HepG2 (cell line): ENCODE data around the gene GNB1. TPM values are rescaled to one million over a fixed set of nuclear protein-coding genes. Genes with fewer than 3 reads are reported as not detected.

Experiments used
- BRCA1 ChIP-seq: sonication (generic); formaldehyde crosslinking; IDR thresholded peaks from 2 replicates; pipeline ENCODE4 v1.4.0; 2020; ENCODE audit warnings: missing genetic modification reagents
- CEBPG ChIP-seq: IDR thresholded peaks from 2 replicates; pipeline ENCODE4 v1.6.1; 2016
- CSRNP1 ChIP-seq: sonication (generic); formaldehyde crosslinking; IDR thresholded peaks from 2 replicates; pipeline ENCODE4 v1.8.1; 2023; ENCODE audit warnings: mild to moderate bottlenecking, missing genetic modification reagents
- GATAD2A ChIP-seq: IDR thresholded peaks from 2 replicates; pipeline ENCODE4 v1.6.1; 2016
- HOXA3 ChIP-seq: sonication (generic); formaldehyde crosslinking; IDR thresholded peaks from 2 replicates; pipeline ENCODE4 v1.5.0; 2020; ENCODE audit warnings: missing genetic modification reagents
- KDM5B ChIP-seq: sonication (generic); formaldehyde crosslinking; IDR thresholded peaks from 2 replicates; pipeline ENCODE4 v1.4.0; 2020; ENCODE audit warnings: missing genetic modification reagents, mild to moderate bottlenecking, borderline replicate concordance
- KLF9 ChIP-seq: IDR thresholded peaks from 2 replicates; pipeline ENCODE4 v1.6.1; 2016; ENCODE audit warnings: low read depth
- NAIF1 ChIP-seq: sonication (generic); formaldehyde crosslinking; IDR thresholded peaks from 2 replicates; pipeline ENCODE4 v1.5.0; 2020; ENCODE audit warnings: mild to moderate bottlenecking, missing genetic modification reagents, borderline replicate concordance
- RBFOX2 ChIP-seq: fragments of 200-400 bp; formaldehyde crosslinking; IDR thresholded peaks from 2 replicates; pipeline ENCODE4 v1.6.1; 2017; ENCODE audit warnings: low read depth, mild to moderate bottlenecking, low read length
- SMYD3 ChIP-seq: sonication (generic); formaldehyde crosslinking; IDR thresholded peaks from 2 replicates; pipeline ENCODE4 v1.8.1; 2023; ENCODE audit warnings: mild to moderate bottlenecking, missing genetic modification reagents
- SOX5 ChIP-seq: IDR thresholded peaks from 2 replicates; pipeline ENCODE4 v1.6.1; 2016; ENCODE audit warnings: borderline replicate concordance
- SPEN ChIP-seq: sonication (generic); formaldehyde crosslinking; IDR thresholded peaks from 2 replicates; pipeline ENCODE4 v1.5.1; 2020; ENCODE audit warnings: low read depth, mild to moderate bottlenecking, missing genetic modification reagents
- TGIF2 ChIP-seq: IDR thresholded peaks from 2 replicates; pipeline ENCODE4 v1.6.1; 2016; ENCODE audit warnings: control low read depth, missing compliant biosample characterization
- TMF1 ChIP-seq: sonication (generic); formaldehyde crosslinking; IDR thresholded peaks from 2 replicates; pipeline ENCODE4 v1.8.1; 2022; ENCODE audit warnings: low read depth, missing genetic modification reagents
- ZNF331 ChIP-seq: sonication (generic); formaldehyde crosslinking; IDR thresholded peaks from 2 replicates; pipeline ENCODE4 v1.4.0; 2020; ENCODE audit warnings: missing genetic modification reagents
- ZNF709 ChIP-seq: sonication (generic); formaldehyde crosslinking; IDR thresholded peaks from 2 replicates; pipeline ENCODE4 v1.5.0; 2020; ENCODE audit warnings: mild to moderate bottlenecking, missing genetic modification reagents
- ZNF788 ChIP-seq: sonication (generic); formaldehyde crosslinking; IDR thresholded peaks from 2 replicates; pipeline ENCODE4 v1.5.0; 2020; ENCODE audit warnings: mild to moderate bottlenecking, missing genetic modification reagents, borderline replicate concordance
- polyA plus RNA-seq, 8 experiments: library from polyadenylated mRNA; depleted of rRNA in 3 of 8; stranded (reverse) in 7 of 8; unstranded in 1 of 8; fragments of >200 nt; fragmentation: Illumina TruSeq in 4 of 8; extraction: Trizol in 4 of 8; gene quantifications; 2 replicates each; pipeline versions ENCODE4 v1.2.1 to v1.2.3, GENCODE V29; 2011 to 2016; ENCODE audit warnings: low read depth in 4 of 8, missing spikeins in 1 of 8, mixed read lengths in 1 of 8; ENCODE audit not compliant: insufficient read depth in 1 of 8
- total RNA-seq, 5 experiments: library from RNA; depleted of rRNA; stranded (reverse); fragments of >200 nt; fragmentation: Illumina TruSeq; extraction: Trizol; gene quantifications; 2 replicates each; pipeline ENCODE4 v1.2.3, GENCODE V29; 2016; ENCODE audit warnings: low read depth in 1 of 5
- TF ChIP-seq, protein P1 (sequence below): sonication (generic); formaldehyde crosslinking; IDR thresholded peaks from 2 replicates; pipeline ENCODE4 v1.4.0; 2020; ENCODE audit warnings: missing genetic modification reagents
- TF ChIP-seq, protein P2 (sequence below): IDR thresholded peaks from 2 replicates; pipeline ENCODE4 v1.6.1; 2016; ENCODE audit warnings: mild to moderate bottlenecking, missing biosample characterization, missing genetic modification reagents
- TF ChIP-seq, protein P3 (sequence below): sonication (generic); formaldehyde crosslinking; IDR thresholded peaks from 2 replicates; pipeline ENCODE4 v1.9.0; 2021; ENCODE audit warnings: missing genetic modification reagents, mild to moderate bottlenecking, borderline replicate concordance

GNB1 gene
- total and polyA plus RNA-seq, 2 of the 13 experiments (the other 11 are each of a cell fraction or from before 2014, with no cell fraction given): 66.2 to 327 TPM

DNA sequence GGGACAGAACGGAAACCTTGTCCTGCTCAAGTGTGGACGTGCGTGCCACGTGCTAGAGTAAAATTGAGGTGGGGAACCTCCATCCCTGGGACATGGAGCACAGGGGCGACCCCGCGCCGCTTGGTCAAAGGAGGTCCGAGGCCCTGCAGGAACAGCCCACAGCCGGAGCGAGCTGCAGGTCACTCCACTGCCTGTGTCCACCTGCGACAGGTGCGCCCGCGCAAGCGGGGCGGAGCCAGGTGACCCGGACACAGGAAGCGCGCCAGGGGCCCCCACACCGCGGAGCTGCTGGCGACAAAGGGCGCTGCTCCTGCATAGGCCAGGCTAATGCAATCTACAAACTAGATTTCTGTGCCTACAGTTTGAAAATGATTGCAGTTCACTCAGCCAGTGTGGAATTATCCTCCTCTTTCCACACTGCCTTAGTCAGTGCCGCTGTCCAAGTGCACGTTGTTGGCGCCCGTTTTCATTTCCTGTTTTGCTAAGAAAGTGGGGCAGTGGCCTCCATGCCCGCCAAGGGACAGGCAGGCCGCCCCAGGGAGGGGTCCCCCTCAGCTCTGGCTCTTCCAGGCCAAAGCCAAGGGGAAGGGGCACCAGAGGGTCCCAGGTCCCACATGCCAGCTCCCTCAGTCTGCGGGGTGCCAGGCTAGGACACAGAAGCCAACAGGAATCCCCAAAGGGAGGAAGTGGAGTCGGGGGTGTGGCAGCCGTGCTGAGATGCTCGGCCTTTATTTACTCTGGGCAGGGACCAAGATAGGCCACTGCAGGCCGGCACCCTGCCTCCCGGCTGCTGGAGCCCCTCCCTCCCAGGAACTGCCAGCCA is 108.3 kb downstream of the GNB1 start (continued):
- TF ChIP-seq NAIF1 (CRISPR knock-in tag): 0 out of 2 replicates have a peak, but pooled peaks have one; percentile 33
- peak; percentile 12; the same call in 1 of the 2 replicates for TF ChIP-seq TGIF2 (CRISPR knock-in tag)
- TF ChIP-seq GATAD2A: 0 out of 2 replicates have a peak, but pooled peaks have one; percentile 5
- TF ChIP-seq ZNF331: 0 out of 2 replicates have a peak, but pooled peaks have one; percentile 22
- 0 out of 2 replicates have a peak, but pooled peaks have one; percentile 34 for TF ChIP-seq HOXA3 (CRISPR knock-in tag)
- TF ChIP-seq, protein P1, sequence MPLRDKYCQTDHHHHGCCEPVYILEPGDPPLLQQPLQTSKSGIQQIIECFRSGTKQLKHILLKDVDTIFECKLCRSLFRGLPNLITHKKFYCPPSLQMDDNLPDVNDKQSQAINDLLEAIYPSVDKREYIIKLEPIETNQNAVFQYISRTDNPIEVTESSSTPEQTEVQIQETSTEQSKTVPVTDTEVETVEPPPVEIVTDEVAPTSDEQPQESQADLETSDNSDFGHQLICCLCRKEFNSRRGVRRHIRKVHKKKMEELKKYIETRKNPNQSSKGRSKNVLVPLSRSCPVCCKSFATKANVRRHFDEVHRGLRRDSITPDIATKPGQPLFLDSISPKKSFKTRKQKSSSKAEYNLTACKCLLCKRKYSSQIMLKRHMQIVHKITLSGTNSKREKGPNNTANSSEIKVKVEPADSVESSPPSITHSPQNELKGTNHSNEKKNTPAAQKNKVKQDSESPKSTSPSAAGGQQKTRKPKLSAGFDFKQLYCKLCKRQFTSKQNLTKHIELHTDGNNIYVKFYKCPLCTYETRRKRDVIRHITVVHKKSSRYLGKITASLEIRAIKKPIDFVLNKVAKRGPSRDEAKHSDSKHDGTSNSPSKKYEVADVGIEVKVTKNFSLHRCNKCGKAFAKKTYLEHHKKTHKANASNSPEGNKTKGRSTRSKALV (CRISPR knock-in tag): 0 out of 2 replicates have a peak, but pooled peaks have one; percentile 39
- no peak for TF ChIP-seq BRCA1
- TF ChIP-seq, protein P2, sequence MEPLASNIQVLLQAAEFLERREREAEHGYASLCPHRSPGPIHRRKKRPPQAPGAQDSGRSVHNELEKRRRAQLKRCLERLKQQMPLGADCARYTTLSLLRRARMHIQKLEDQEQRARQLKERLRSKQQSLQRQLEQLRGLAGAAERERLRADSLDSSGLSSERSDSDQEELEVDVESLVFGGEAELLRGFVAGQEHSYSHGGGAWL (CRISPR knock-in tag): peak; percentile 68; the same call in 1 of the 2 replicates
- peak; percentile 85; the same call in 1 of the 2 replicates for TF ChIP-seq KLF9 (CRISPR knock-in tag)
- peak; percentile 18; the same call in 1 of the 2 replicates for TF ChIP-seq SPEN (CRISPR knock-in tag)
- TF ChIP-seq ZNF788 (CRISPR knock-in tag): peak; percentile 42; the same call in 1 of the 2 replicates
- peak; percentile 17; the same call in 1 of the 2 replicates for TF ChIP-seq KDM5B
- no peak for TF ChIP-seq TMF1 (CRISPR knock-in tag)
- 0 out of 2 replicates have a peak, but pooled peaks have one; percentile 24 for TF ChIP-seq ZNF709 (CRISPR knock-in tag)
- TF ChIP-seq SOX5 (CRISPR knock-in tag): 0 out of 2 replicates have a peak, but pooled peaks have one; percentile 29
- TF ChIP-seq SMYD3 (CRISPR knock-in tag): 0 out of 2 replicates have a peak, but pooled peaks have one; percentile 62
- 0 out of 2 replicates have a peak, but pooled peaks have one; percentile 5 for TF ChIP-seq CEBPG (CRISPR knock-in tag)
- TF ChIP-seq, protein P3, sequence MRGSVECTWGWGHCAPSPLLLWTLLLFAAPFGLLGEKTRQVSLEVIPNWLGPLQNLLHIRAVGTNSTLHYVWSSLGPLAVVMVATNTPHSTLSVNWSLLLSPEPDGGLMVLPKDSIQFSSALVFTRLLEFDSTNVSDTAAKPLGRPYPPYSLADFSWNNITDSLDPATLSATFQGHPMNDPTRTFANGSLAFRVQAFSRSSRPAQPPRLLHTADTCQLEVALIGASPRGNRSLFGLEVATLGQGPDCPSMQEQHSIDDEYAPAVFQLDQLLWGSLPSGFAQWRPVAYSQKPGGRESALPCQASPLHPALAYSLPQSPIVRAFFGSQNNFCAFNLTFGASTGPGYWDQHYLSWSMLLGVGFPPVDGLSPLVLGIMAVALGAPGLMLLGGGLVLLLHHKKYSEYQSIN (CRISPR knock-in tag): no peak
- peak; percentile 48; the same call in 1 of the 2 replicates for TF ChIP-seq RBFOX2
- TF ChIP-seq CSRNP1 (CRISPR knock-in tag): peak; percentile 60; the same call in 1 of the 2 replicates
